Left ventricle myocardium inferior (tissue), 1 donor: Measurements from ENCODE around the gene ASTN2. TPM values are rescaled to one million over a fixed set of nuclear protein-coding genes. Genes with fewer than 3 reads are reported as not detected.
"Not testable (repeated sequence)": the region's sequence is repeated elsewhere in the genome, so short reads cannot be mapped to it uniquely, and the experiment has no call there.

Experiments
- DNase-seq: peaks from one replicate; pipeline ENCODE4 v3.0.0-alpha.2; 2020
- H3K27ac ChIP-seq: fragments of 200-600 bp; replicated peaks from 2 replicates; pipeline ENCODE4 v1.8.0; 2021
- H3K27me3 ChIP-seq: fragments of 200-600 bp; 2 replicates; pipeline ENCODE4 v1.8.0; 2021; ENCODE audit warnings: low read depth
- H3K36me3 ChIP-seq: fragments of 200-600 bp; 2 replicates; pipeline ENCODE4 v1.8.0; 2021
- H3K4me1 ChIP-seq: fragments of 200-600 bp; 2 replicates; pipeline ENCODE4 v1.8.0; 2021
- H3K4me3 ChIP-seq: fragments of 200-600 bp; 2 replicates; pipeline ENCODE4 v1.8.0; 2021; ENCODE audit warnings: mild to moderate bottlenecking, moderate library complexity
- H3K9me3 ChIP-seq: fragments of 200-600 bp; replicated peaks from 2 replicates; pipeline ENCODE4 v1.8.0; 2021
- CTCF ChIP-seq: fragments of 200-600 bp; IDR thresholded peaks from 2 replicates; pipeline ENCODE4 v1.8.0; 2021; ENCODE audit warnings: antibody characterized with exemption, mild to moderate bottlenecking, borderline replicate concordance
- intact Hi-C: fragments of 100-400 bp; cut with micrococcal nuclease; formaldehyde crosslinking; loops from one replicate; pipeline ENCODE4 v1.11.0; 2022
- total RNA-seq: library from RNA; stranded (reverse); fragmentation: NEBNext Ultra II Directional; extraction: Animal tissue kit (Norgen Biotek cat#: 25700); gene quantifications from one replicate; pipeline ENCODE4 v1.2.1, GENCODE V29; 2021
- donor health status: DM: no; HTN: yes; CAD: no; lungs with severe emphysema.

Gene ASTN2
- total RNA-seq, 1 donor from 2014 or later, result 6.1 TPM

- DNase-seq, result no peak
- Histone ChIP-seq H3K4me1 (peaks cover 73% of the 10 kb centered on the region), H3K36me3 (peaks cover 10% of the 10 kb centered on the region), H3K27me3 (no peaks in the 10 kb centered on the region), H3K9me3 (no peaks in the 10 kb centered on the region), H3K27ac (no peak overlapping the region), H3K4me3 (no peak overlapping the region)
- intact Hi-C loops, result no loop called here
- no peak for TF ChIP-seq CTCF
These were observed 721.6 kb downstream of the ASTN2 start for GRCh38 chr9:116693233-116693731.

- H3K9me3 ChIP-seq, result no peaks in the 10 kb centered on the region
- H3K36me3 ChIP-seq, result peaks cover 3% of the 10 kb centered on the region
- intact Hi-C loops, result no loop called here
- no peak overlapping the region for H3K4me3 ChIP-seq
- no peak for DNase-seq
- peaks cover 80% of the 10 kb centered on the region for H3K4me1 ChIP-seq
- no peak for TF ChIP-seq CTCF
- no peak overlapping the region for H3K27ac ChIP-seq
- no peaks in the 10 kb centered on the region for H3K27me3 ChIP-seq
These were observed 722.2 kb downstream of the ASTN2 start for GRCh38 chr9:116692616-116693015.

GRCh38 chr9:116691607-116692006 is 723.2 kb downstream of the ASTN2 start:
- no peak overlapping the region for H3K4me3 ChIP-seq
- intact Hi-C loops, result no loop called here
- H3K36me3 ChIP-seq, result no peaks in the 10 kb centered on the region
- H3K4me1 ChIP-seq, result peaks cover 90% of the 10 kb centered on the region
- DNase-seq, result no peak
- no peaks in the 10 kb centered on the region for H3K9me3 ChIP-seq
- no peak for TF ChIP-seq CTCF
- no peak overlapping the region for H3K27ac ChIP-seq
- no peaks in the 10 kb centered on the region for H3K27me3 ChIP-seq

- H3K27ac ChIP-seq, H3K27me3 ChIP-seq, H3K36me3 ChIP-seq, DNase-seq, H3K9me3 ChIP-seq, H3K4me3 ChIP-seq, intact Hi-C loops: not testable (repeated sequence)
- H3K4me1 ChIP-seq, result peaks cover 93% of the 10 kb centered on the region
These were observed 724.1 kb downstream of the ASTN2 start for GRCh38 chr9:116690805-116691204.

GRCh38 chr9:116689486-116690032 is 725.3 kb downstream of the ASTN2 start:
- H3K36me3 ChIP-seq, result no peaks in the 10 kb centered on the region
- no peak overlapping the region for H3K4me3 ChIP-seq
- H3K9me3 ChIP-seq, result no peaks in the 10 kb centered on the region
- peaks cover 81% of the 10 kb centered on the region for H3K4me1 ChIP-seq
- intact Hi-C loops, result no loop called here
- TF ChIP-seq CTCF, result no peak
- no peak overlapping the region for H3K27ac ChIP-seq
- DNase-seq, result no peak
- no peaks in the 10 kb centered on the region for H3K27me3 ChIP-seq

- H3K36me3 ChIP-seq, result no peaks in the 10 kb centered on the region
- H3K4me3 ChIP-seq, result peak overlapping the region; percentile 84
- peaks cover 77% of the 10 kb centered on the region for H3K4me1 ChIP-seq
- no peaks in the 10 kb centered on the region for H3K9me3 ChIP-seq
- H3K27me3 ChIP-seq, result no peaks in the 10 kb centered on the region
- TF ChIP-seq CTCF, result no peak
- no peak overlapping the region for H3K27ac ChIP-seq
- intact Hi-C loops, result no loop called here
- DNase-seq, result no peak
These were observed 725.9 kb downstream of the ASTN2 start for GRCh38 chr9:116688806-116689485.
